ENCODE measurements around the gene STX18.
A peak's percentile ranks its signal among the peaks of the same experiment; 100 is the strongest.

STX18 gene

GRCh38 chr4:4418676-4419390 lies 123.0 kb downstream of the STX18 start:
- DNase-seq (ENCODE audit: low spot score), result no peak

GRCh38 chr4:4417886-4418285 lies 124.0 kb downstream of the STX18 start:
- DNase-seq (ENCODE audit: low spot score), result no peak

- DNase-seq (ENCODE audit: low spot score), result no peak
Observed at GRCh38 chr4:4416981-4417380, 124.9 kb downstream of the STX18 start.

DNA sequence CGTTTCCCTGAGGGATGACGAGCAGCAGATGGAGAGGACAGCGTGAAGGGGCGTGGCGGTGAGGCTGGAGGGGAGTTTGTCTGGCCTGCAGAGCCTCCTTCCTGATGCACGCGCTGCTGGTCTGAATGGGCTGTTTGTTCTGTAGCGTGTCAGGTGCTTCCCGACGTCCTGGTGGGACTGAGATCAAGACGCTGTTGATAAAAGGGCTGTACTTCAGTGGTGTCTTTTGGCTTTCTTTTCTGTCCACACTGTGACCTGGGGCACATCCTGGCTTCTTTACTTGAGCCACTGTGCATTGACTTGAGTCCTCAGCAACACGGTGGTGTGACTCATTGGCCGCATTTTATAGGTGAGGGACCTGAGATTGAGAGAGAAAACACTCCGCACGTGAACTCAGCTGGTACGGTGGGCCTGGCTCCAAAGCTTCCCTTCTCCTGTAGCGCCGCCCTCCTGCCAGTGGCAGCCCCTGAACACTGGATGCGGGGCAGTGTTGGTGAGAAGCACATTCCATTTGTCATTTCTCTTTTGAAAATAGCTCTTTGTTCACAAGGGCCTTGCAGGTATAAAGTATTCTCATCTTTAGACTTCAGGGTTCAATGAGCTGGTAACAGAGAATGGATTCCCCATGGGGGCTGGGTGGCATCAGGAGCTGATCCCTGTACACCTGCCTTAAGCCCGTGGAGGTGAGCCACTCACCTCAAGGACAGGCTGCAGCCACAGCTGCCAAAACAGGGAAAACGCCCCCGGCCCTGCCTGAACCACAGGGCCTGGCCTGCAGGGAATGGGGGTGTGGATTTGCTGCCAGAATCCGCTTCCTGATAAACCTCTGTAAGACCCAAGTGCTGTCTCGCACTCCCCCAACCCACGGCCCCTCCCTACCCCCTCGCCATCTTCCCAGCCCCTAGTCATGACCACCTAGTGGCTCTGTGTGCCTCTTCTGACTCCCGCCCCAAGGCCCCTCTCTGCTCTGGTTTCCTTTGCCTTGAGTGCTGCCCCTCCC lies 125.7 kb downstream of the STX18 start:
- peak; percentile 57 for DNase-seq (ENCODE audit: low spot score)

DNA sequence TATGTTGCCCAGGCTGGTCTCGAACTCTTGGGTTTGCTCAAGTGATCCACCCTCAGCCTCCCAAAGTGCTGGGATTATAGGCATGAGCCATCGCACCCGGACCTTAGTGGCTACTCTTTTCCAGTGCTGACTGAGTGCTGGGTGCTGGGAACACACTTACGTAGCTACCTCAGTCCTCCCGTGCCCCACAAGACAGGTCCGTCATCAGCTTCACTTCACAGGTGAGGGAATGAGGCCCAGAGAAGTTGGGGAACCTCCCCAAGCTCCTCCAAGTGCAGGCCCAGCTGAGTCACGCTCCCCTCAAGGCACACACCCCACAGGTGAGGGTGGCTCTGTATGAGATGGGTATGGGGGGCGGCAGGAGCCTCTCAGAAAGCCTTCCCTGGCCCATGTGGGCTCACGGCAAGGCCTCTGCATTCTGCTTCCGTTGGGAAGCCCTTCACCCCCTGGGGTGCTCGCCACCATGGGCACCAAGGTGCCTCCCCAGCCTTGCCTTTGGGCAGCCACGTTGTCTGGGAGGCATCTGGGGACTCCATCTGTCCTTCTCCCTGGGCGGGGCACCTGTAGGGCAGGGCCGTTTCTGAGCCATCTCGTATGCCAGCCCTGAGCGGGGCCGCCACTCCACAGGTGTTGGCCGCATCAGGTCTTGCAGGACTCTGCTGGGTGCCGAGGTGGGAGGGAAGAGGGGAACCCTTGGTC lies 126.6 kb downstream of the STX18 start:
- no peak for DNase-seq (ENCODE audit: low spot score)

DNA sequence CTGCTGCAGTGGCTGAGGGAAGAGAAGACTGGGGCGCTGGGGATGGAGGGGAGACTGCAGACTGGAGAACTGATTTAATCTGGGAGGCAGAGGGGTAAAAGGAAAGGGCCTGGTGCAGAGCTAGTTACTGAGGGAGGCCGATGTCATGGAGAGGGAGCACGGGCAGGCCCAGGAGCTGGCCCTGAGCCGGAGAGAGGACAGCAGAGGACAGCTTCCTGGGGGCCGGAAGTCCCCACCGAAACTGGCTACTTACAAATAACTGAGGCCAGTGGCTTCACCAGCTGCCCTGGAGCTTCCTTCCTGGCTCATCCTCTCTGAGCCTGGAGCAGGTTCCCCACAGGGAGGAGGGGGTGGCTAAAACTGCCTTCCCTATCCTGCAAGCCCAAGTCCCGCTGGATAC lies 128.0 kb downstream of the STX18 start:
- DNase-seq (ENCODE audit: low spot score), result no peak

DNA sequence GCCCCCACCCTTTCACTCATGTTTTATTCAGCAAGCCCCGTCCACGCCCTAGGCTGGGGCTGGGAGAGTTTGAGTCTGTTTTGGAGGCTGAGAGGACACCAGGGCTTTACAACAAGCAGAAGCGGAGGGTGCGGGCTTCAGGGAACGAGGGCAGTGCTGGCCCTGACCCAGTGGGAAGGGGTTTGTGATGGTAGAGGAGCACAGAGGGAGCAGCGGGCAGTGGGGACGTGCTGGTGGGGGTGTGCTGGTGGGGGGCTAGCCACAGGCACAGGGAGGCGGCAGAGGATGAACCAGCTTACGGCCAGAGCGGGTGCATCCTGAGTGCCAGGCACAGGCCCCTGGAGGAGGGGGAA lies 128.5 kb downstream of the STX18 start:
- DNase-seq (ENCODE audit: low spot score), result no peak

GRCh38 chr4:4412641-4413372 lies 129.0 kb downstream of the STX18 start:
- DNase-seq (ENCODE audit: low spot score), result no peak

- DNase-seq (ENCODE audit: low spot score), result no peak
Observed at GRCh38 chr4:4411906-4412305, 129.9 kb downstream of the STX18 start.

DNA sequence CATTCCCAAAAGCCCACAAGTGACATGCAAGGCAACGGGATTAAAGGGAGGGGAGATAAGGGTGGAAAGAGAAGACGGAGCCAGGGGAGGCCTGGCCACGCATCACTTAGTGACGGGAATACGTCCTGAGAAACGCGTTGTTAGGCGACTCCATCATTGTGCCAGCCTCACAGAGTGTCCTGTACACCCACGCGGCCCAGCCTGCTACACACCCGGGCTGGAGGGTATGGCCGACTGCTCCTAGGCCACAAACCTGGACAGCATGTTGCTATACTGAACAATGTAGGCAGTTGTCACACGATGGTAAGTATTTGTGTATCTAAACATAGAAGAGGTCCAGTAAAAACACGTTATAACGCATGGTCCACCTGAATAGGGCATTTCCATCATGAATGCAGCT lies 131.6 kb downstream of the STX18 start:
- no peak for DNase-seq (ENCODE audit: low spot score)

- DNase-seq (ENCODE audit: low spot score), result no peak
Observed at GRCh38 chr4:4409416-4410115, 132.3 kb downstream of the STX18 start.

GRCh38 chr4:4408576-4409335 lies 133.1 kb downstream of the STX18 start:
- DNase-seq (ENCODE audit: low spot score), result no peak

DNA sequence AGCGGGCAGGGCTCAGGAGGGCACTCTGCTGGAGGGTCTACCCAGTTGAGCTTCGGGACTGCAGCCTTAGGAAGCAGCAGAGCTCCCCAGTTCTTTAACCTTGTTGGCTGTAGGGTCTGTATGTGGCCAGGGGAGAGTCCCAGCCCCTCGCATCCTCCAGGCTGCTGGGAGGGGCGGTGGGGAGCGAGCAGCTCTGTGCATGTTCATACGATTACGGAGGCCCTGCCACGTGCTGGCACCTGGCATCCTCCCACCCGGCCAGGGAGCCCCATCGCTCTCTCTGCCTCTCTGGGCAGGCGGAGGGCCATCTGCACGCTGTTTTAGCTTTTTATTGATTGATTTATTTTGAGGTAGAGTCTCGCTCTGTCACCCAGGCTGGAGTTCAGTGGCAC lies 133.7 kb downstream of the STX18 start:
- no peak for DNase-seq (ENCODE audit: low spot score)

GRCh38 chr4:4407299-4408131 lies 134.3 kb downstream of the STX18 start:
- no peak for DNase-seq (ENCODE audit: low spot score)

DNA sequence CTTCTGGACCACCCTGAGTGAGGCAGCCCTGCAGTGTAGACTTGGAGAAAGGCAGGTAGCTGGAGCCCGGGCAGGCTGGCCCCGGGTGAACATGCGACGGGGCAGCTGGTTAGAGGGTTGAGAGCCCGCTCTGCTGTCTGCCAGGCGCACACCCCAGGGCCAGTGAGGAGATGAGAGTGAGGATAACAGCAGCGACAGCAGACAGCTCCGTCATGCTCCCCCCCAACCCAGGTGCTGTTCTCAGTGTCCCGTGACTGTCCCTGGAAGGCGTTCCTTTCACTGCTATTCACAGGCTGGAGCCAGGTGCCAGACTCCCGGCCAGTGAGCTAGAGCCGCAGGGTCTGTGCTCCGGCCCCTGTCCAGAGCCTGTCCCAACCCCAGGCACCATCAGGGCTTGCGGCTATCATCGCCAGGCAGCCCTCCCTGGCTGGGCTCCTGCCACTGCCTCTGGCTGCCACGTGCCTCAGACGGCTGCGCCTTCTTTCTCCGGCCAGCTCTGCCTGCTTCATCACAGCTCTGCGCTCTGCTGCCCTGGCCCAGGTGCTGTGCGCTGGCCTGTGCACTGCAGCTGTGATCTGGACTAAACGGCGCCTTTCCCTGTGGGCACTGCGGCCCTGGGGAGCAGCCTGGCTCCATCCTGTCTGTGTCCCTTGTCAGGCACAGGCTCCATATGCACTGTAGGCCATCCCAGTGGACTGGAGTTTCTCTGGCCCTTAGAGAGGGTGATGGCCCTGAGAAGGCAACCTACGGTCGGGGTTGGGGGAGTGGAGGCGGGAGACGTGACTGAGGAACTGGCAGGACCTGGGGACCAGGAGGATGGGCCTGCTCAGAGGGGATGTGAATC lies 135.2 kb downstream of the STX18 start:
- DNase-seq (ENCODE audit: low spot score), result no peak

- no peak for DNase-seq (ENCODE audit: low spot score)
Observed at GRCh38 chr4:4405358-4405962, 136.4 kb downstream of the STX18 start.

GRCh38 chr4:4402966-4403365 lies 138.9 kb downstream of the STX18 start:
- DNase-seq (ENCODE audit: low spot score), result no peak

DNA sequence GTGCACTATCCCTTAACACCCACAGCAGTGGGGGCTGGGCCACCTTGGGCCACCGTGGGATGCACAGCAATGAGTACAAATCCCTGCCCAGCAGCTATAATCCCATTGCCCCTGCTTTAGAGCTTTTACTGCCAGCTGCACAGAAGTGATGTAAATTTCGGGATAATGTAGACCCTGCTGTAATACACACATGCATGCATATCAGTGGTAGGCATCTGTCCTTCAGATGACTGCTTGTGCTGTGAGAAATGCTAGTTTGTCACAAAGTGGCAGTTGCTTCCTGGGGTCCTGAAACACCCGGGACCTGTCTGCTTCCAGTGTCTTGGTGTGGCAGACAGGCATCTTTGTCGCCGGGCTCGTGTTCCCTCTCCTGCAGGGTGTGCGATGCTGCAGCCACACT lies 140.8 kb downstream of the STX18 start:
- DNase-seq (ENCODE audit: low spot score), result no peak
